SK-N-MC (cell line): ENCODE measurements around the gene ITIH4.

Source experiments
- EZH2 ChIP-seq: fragments of 200-600 bp; sonication (generic); IDR thresholded peaks from one replicate; pipeline ENCODE4 v1.6.1; 2017; ENCODE audit warnings: antibody characterized with exemption
- POLR2AphosphoS5 ChIP-seq: IDR thresholded peaks from 2 replicates; pipeline ENCODE4 v1.6.1; 2012; ENCODE audit warnings: mild to moderate bottlenecking, low read depth, low read length, borderline replicate concordance

DNA sequence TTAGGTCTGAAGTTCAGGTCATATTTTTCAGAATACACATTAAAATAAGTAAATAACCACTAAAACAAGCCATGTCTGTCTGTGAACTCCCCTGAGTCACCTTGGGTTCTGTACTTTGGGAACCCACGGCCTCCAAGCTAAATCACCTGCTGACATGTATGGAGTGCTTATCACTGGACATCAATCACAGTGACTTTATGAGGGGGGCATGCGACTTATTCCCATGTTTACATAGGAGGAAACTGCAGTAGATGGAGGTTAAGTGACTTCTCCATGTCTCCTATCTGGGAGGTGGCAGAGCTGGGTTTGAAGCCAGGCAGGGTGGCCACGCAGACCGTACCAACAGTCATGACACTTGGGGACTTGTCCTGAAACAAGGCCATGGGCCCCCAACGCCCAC is 8.1 kb downstream of the ITIH4 start:
- no peak for TF ChIP-seq POLR2AphosphoS5
- no peak for TF ChIP-seq EZH2
